ENCODE results near the gene SRPK1. TPM values are rescaled to one million over a fixed set of nuclear protein-coding genes. Genes with fewer than 3 reads are reported as not detected.
A peak's percentile ranks its signal among the peaks of the same experiment; 100 is the strongest.

The SRPK1 gene
- total RNA-seq, 1 experiment from 2014 or later, result 151 TPM

DNA sequence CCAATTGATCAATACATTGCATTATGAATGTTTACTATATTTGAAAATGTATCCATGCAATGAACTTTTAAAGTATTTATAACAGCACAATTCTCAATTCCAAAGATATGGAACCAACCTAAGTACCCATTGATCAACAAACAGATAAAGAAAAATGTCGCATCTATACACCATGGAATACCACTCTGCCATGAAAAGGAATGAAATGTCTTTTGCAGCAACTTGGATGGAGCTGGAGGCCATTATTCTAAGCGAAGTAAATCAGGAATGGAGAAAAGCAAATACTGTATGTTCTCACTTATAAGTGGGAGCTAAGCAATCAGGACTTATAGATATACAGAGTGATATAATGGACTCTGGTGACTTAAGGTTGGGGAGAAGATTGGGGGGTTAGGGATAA lies 22.9 kb downstream of the SRPK1 start:
- no peak for DNase-seq (ENCODE audit: low read depth)

DNA sequence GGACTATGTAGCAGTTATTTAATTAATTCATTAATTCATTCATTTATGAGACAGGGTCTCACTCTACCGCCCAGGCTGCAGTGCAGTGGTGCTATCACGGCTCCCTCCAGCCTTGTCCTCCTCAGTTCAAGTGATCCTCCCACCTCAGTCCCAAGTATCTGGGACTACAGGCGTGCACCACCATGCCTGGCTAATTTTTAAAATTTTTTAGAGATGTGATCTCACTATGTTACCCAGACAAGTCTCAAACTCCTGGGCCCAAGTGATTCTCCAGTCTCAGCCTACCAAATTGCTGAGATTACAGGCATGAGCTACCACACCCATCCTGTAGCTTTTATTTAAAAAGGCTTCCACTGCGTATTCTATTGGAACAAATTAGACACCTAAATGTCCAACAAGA lies 23.4 kb downstream of the SRPK1 start:
- DNase-seq (ENCODE audit: low read depth), result no peak

DNA sequence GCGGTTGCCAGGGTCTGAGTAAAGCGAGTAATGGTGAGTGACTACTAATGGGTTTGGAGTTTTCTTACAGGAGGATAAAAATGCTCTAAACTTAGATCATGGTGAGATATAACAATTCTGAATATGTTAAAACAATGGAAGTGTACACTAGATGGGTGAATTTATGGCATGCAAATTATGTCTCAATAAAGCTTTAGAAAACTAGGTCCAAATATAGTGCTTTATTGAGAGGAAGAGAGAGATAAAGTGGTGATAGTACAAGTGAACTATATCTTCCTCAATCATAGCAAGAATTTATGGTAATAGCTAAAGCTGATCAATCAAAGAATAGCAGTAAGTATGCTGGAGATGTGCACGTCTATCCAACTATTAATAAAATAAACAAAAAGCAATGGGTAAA lies 23.9 kb downstream of the SRPK1 start:
- no peak for DNase-seq (ENCODE audit: low read depth)

DNA sequence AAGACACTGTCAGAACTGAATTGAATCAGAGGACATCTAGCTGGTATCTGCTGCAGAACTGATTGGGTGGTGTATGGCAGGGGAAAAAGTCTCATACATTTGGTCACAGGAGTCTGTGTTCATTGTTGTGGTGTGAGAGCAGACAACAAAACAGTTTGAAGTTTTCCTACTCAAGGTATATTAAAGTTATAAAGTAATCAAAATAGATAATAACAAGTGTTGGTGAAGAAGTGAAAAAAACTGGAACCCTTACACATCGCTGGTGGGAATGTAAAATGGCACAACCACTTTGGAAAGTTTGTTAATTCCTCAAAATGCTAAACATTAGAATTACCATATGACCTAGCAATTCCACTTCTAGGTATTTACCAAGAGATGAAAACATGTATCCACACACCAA lies 24.7 kb downstream of the SRPK1 start:
- DNase-seq (ENCODE audit: low read depth), result no peak

DNA sequence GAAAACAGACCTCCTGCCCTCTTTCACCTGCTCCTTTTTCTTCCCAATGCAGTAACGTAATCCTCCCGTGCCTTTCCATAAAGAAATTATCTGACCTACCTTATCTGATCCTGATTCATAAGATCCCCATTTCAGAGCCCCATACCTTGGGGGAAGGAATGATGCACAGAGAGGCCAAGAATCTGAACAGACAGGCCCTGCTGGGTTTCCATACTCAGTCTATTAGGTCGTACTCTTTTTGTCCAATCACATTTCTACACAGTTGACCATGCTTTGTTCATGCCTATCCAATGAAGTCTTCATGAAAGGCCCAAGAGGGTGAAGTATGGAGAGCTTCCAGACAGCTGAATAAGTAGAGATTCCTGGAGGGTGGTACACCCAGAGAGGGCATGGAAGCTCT lies 25.3 kb downstream of the SRPK1 start:
- DNase-seq (ENCODE audit: low read depth), result no peak

DNA sequence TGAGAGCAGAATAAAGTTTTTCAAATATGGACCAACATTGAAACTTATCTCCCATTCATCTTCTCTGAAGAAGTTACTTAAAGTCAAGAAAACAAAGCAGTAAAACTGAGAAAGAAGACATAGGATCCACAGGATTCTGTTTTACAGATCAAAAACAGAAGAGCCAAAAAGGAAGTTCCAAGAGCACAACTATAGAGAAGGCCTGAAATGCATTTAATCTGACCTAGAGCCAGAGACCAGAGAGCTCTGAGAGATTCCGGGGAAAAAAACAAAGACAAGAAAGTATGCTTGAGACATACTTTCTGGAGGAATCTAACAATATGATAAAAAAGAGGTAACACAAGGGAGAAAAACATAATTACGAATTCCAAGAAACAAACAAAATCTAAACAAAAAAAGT lies 26.1 kb downstream of the SRPK1 start:
- DNase-seq (ENCODE audit: low read depth), result no peak

DNA sequence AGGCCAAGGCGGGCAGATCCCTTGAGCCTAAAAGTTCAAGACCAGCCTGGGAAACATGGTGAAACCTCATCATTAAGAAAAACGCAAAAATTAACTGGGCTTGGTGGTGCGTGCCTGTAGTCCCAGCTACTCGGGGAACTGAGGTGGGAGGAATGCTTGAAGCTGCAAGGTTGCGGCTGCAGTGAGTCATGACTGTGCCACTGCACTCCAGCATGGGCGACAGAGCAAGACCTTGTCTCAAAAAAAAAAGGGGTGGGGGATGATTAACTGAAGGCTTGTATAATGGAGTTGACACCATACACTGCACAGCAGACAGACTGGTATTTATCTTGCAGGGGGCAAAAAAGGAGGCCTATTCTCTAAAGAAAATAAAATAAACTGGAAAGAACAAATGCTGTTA lies 27.7 kb downstream of the SRPK1 start:
- peak; percentile 54 for DNase-seq (ENCODE audit: low read depth)

DNA sequence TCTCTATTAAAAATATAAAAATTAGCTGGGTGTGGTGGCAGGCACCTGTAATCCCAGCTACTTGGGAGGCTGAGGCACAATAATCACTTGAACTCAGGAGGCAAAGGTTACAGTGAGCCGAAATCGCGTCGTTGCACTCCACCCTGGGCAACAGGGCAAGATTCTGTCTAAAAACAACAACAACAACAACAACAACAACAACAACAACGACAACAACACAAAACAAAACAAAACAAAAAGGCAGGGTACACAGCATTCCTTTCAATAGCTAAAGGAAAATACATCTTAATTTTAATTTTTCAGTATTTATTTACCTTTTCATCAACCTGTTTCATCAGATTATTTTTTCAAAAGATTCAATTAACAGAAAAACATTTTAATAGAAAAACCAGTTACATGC lies 28.4 kb downstream of the SRPK1 start:
- no peak for DNase-seq (ENCODE audit: low read depth)

DNA sequence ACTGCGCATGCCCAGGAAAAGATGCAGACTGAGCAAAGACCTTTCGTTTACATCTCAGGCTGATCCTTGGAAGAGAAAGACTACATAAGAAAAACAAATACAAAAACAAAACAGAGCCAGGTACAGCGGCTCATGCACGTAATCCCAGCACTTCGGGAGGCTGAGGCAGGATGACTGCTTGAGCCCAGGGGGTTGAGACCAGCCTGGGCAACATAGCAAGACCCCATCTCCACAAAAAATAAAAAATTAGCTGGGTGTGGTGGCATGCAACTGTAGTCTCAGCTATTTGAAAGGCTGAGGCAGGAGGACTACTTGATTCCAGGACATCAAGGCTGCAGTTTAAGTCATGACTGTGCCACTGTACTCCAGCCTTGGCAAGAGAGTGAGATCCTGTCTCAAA lies 41.7 kb downstream of the SRPK1 start:
- no peak for DNase-seq (ENCODE audit: low read depth)

DNA sequence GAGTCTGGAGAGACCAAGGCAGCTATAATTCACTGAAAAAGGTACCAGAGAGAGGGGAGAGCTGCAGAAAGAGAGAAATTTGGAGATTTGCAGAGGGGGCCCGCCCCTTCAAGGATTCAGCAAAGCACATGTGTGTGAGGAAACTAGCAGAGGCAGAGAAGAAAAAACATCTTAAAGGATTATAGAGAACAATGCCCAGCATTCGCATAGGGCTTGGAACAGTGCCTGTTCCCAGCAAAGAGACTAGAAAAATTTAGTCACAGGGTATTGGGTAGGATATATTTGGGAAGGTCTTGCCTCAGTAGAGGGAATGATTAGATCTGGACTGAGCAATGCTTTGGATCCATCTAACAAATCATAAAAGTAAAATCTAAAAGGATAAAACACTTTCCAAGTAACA lies 44.0 kb downstream of the SRPK1 start:
- no peak for DNase-seq (ENCODE audit: low read depth)

DNA sequence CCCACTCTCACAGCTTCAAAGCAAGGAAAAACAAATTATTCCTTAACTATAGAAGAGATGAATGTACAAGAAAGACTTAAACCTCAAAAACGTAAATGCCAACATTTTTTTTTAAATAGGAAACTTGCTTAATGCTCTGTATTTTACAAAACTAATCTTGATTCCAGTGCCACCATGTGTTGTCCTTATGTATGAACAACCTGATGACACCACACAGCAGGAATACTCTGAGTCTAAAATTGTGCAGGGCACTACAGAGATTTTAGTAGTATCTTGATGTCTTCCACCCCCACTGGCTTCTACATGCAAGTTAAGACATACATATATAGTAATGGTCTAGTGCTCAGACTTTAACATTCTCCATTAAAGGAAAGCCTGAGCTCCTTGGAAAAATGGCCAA lies 46.2 kb downstream of the SRPK1 start:
- no peak for DNase-seq (ENCODE audit: low read depth)

DNA sequence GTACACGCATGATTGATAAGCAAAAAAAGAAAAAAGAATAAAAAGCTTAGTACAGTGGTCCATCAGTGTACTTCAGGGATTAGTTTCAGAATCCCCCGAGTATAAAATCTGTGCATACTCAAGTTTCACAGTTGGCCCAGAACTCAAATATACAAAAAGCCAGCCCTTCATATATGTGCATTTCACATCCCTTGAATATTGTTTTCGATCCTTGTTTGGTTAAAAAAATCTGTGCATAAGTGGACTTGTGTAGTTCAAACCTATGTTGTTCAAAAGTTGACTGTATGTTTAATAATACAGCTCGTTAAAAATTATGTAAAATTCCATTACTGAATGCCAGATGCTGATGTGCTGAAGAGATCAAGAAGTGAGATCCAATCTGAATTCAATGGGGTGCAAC lies 61.5 kb downstream of the SRPK1 start:
- DNase-seq (ENCODE audit: low read depth), result no peak

DNA sequence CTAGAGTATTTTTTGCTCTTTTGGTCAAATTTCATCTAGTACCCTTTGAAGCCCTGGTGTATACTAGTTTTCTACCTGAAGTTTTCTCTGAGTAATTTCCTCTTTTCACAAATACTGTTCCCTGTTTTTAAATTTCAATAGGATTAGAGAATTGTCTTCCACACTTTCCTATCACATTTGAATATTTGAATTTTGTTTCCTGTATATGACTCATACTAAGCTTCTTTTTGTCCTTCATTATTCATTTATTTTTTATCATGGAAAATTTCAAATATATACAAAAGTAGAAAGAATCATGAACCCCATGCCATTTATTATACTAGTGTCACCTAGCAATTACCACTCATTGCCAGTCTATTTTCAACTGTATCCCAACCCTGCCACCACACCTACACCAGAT lies 63.0 kb downstream of the SRPK1 start:
- no peak for DNase-seq (ENCODE audit: low read depth)

DNA sequence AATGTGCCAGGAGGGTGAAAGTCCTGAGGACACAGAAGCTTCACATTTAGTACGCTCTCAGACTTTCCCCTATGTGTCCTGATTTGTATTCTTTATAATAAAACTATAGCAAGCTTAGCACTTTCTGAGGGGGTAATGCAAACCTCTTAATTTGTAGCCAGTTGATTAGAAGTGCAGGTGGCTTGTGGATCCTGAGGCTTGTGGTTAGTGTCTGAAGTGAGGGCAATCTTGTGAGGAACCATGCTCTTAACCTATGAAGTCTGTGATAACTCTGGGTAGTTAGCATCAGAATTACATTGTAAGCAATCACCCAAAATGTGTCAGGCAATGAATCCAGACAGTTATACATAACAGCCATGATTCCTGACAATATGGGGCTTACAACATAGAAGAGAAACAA lies 64.6 kb downstream of the SRPK1 start:
- DNase-seq (ENCODE audit: low read depth), result no peak

DNA sequence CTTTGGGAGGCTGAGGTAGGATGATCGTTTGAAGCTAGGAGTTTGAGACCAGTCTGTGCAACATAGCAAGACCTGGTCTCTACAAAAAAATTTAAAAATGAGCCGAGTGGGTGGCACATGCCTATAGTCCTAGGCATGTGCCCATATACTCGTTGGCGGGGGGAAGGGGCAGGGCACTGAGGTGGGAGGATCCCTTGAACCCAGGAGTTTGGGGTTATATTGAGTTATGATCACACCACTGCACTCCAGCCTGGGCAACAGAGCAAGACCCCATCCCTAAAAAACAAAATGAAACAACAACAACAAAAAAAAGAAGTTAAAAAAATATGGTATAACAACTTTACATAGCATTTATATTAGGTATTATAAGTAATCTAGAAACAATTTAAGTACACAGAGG lies 67.9 kb downstream of the SRPK1 start:
- DNase-seq (ENCODE audit: low read depth), result no peak

DNA sequence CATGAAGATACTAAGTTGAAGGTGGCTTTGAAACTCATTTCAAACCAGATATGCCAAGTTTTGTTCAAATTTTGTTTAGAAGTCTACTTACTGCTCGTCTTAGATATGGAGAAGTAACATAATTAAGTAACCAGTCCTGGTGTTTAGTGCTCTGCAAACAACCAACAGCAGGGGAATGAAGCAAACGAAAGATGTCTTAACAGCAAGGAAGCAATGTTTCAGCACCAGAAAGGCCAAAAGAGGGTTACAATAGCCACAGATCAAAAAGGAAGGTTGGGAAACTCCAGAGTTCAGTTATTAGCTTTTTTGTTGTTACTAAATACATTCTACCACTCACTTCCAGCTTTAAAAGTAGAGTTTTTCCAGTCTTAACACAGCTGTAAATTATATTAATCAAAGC lies 70.7 kb downstream of the SRPK1 start:
- DNase-seq (ENCODE audit: low read depth), result no peak

DNA sequence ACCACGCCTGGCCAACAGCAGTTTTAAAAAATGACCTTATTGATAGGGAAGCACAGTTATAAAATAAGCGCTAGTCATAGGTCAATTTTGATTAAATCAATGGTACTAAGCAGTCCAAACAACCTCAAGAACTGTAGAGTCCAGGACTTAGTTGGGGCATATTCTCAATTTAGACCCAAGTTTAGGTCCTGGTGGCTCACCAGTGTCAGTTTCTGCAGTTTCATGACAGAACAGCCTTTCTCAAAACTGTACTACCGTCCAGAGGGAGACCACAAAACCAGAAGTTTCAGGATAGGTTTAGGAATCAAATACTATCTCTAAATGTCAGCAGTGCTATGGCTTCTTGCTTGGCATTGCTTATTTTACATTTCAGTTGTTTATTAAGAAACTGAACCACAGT lies 76.6 kb downstream of the SRPK1 start:
- DNase-seq (ENCODE audit: low read depth), result no peak

DNA sequence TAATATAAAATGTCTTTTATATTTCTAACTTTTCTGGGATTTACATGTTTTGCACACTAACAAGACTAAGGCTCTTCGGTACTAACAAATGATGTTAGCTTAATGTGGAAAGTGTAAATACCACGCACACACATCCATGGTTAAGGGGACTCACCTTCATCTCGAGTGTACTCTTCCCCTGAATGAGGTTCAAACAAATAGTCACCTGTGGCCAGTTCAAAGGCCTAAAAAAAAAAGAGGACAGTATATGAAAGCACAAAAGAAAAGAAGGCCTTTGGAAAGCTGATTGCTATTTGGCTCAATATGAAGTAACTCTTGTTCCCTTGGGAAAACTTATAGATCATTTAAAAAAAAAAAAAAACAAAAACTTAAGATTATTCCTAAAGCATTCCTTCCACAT lies 78.5 kb downstream of the SRPK1 start:
- no peak for DNase-seq (ENCODE audit: low read depth)

DNA sequence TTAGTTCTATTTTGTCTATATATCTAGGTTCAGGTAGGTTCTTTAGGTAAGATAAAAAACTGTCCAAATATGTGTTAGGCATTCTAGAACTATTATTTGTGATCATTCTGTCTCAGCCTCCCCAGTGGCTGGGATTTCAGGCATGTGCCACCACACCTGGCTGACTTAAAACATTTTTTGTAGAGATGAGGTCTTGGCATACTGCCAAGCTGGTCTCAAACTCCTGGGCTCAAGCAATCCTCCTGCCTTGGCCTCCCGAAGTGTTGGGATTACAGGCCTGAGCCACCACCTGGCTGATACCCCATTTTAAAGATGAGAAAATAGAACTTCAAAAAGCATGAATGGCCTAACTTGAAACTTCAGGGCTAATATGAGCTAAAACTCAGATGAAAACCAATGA lies 81.9 kb downstream of the SRPK1 start:
- no peak for DNase-seq (ENCODE audit: low read depth)

DNA sequence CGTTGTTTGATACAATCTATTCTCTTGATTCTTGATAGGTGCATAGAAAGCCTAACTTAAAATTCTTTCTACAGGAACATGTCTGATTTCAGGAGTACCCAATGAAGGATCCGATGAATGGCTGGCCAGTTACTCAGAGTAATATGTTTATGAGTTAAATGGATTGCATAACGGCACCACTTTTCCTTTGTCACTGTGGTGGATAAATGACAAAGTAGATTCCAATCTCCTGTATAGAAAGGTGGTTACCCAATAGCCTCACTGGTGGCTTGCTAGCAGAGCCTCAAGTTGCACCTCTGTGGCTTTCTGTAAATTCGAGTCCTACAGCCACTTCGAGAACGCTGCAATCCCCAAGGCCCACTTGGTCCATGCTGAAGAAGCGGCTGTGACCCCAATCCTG lies 87.4 kb downstream of the SRPK1 start:
- no peak for DNase-seq (ENCODE audit: low read depth)

DNA sequence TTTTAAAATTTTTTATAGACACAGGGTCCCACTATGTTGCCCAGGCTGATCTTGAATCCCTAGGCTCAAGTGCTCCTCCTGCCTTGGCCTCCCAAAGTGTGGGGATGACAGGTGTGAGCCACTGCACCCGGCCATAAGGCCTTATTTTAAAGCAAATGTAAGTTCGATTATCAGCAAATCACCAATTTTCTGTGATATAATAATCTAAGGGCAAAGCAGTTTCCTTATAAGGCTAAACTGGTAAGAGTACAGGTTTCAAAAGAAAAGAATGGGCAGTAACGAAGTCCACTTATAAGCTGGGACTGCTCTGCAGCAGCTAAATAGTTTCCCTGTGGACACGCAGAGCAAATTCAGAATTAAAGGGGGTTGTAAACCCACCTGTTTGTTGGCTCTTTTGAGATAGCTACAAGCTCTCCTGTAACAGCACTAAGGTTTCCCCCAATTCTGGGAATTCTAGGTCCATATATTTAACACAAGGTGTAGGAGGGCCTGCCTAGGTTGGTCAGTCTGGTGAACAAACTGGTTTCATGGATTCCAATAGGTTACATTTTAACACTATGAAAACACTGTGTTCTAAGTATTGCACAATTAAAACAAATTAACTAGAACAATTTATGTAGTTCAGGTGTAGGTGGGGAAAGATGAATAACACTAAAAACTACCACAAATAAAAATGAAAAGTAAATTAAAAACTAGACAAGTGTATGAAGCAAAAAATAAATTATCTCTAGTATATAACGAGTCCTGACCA lies 89.5 kb downstream of the SRPK1 start:
- no peak for DNase-seq (ENCODE audit: low read depth)

DNA sequence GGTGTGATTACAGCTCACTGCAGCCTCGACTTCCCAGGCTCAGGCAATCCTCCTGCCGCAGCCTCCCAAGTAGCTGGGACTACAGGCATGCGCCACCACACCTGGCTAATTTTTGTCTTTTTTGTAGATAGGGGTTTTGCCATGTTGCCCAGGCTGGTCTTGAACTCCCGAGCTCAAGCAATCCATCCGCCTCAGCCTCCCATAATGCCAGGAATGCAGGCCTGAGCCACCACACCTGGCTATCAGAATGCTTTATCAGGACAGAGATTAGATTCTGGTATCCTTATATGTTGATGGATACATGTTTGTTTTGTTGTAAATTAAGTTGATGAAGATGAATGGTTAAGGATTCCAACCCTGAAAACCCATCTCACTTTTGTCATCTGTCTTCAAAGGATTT lies 91.6 kb downstream of the SRPK1 start:
- no peak for DNase-seq (ENCODE audit: low read depth)

DNA sequence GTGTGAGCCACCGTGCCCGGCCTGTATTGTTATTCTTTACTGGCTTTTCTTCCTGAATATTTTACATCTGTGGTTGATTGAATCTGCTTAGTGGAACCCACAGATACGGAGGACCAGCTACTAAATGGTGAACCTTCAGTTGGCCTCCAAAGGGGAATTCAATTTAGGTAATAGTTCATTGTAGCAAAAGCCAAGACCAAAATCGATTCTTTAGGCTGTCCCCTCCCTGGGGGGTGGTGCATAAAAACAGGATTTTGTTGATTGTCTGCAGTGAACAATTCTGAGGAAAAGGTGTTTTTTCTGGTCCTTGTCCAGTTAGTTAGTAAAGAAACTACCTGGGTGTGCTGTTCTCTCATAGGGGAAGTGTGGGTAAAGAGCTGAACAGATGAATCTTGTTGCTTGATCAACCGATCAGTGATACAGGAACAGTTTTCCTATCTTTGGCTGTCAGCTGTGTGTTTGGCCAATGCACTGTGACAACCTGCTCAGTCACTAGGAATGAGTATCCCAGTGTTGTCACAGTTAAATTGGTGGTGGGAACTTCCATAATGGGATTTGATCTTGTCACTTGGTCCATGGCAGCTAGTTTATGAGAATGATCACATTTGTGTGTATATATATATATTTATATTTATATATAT lies 96.2 kb downstream of the SRPK1 start:
- no peak for DNase-seq (ENCODE audit: low read depth)

DNA sequence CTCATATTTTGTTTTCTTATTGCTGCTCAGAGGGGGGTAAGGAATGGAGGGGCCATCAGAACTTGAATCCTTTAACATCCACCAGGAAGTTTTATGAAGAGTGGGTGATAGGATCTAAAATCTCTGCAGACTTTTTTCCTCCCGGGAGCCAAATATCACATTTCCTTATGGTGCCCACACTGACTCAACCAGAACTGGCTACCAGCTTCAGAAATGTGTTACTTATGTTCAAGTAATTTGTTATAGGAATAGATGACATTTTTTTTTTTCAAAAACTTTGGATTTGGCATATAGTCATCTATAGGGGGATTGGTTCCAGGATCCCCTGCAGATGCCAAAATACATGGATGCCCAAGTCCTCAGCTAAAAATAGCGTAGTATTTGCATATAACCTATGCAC lies 97.3 kb downstream of the SRPK1 start:
- no peak for DNase-seq (ENCODE audit: low read depth)
